Left ventricle myocardium inferior (tissue), 1 donor: ENCODE measurements around the gene CALN1. TPM values are rescaled to one million over a fixed set of nuclear protein-coding genes. Genes with fewer than 3 reads are reported as not detected.

ENCODE experiments used
- DNase-seq: peaks from one replicate; pipeline ENCODE4 v3.0.0-alpha.2; 2020
- H3K27ac ChIP-seq: fragments of 200-600 bp; replicated peaks from 2 replicates; pipeline ENCODE4 v1.8.0; 2021
- H3K27me3 ChIP-seq: fragments of 200-600 bp; 2 replicates; pipeline ENCODE4 v1.8.0; 2021; ENCODE audit warnings: low read depth
- H3K36me3 ChIP-seq: fragments of 200-600 bp; 2 replicates; pipeline ENCODE4 v1.8.0; 2021
- H3K4me1 ChIP-seq: fragments of 200-600 bp; 2 replicates; pipeline ENCODE4 v1.8.0; 2021
- H3K4me3 ChIP-seq: fragments of 200-600 bp; 2 replicates; pipeline ENCODE4 v1.8.0; 2021; ENCODE audit warnings: mild to moderate bottlenecking, moderate library complexity
- H3K9me3 ChIP-seq: fragments of 200-600 bp; replicated peaks from 2 replicates; pipeline ENCODE4 v1.8.0; 2021
- intact Hi-C: fragments of 100-400 bp; cut with micrococcal nuclease; formaldehyde crosslinking; loops from one replicate; pipeline ENCODE4 v1.11.0; 2022
- total RNA-seq: library from RNA; stranded (reverse); fragmentation: NEBNext Ultra II Directional; extraction: Animal tissue kit (Norgen Biotek cat#: 25700); gene quantifications from one replicate; pipeline ENCODE4 v1.2.1, GENCODE V29; 2021
- TF ChIP-seq, protein P1 (sequence below): fragments of 200-600 bp; IDR thresholded peaks from 2 replicates; pipeline ENCODE4 v1.8.0; 2021; ENCODE audit warnings: antibody characterized with exemption, mild to moderate bottlenecking, borderline replicate concordance
- donor health status: DM: no; HTN: yes; CAD: no; lungs with severe emphysema.

Gene CALN1
- total RNA-seq, 1 donor from 2014 or later, result not detected

- H3K27me3 ChIP-seq, result no peaks in the 10 kb centered on the region
- TF ChIP-seq, protein P1, sequence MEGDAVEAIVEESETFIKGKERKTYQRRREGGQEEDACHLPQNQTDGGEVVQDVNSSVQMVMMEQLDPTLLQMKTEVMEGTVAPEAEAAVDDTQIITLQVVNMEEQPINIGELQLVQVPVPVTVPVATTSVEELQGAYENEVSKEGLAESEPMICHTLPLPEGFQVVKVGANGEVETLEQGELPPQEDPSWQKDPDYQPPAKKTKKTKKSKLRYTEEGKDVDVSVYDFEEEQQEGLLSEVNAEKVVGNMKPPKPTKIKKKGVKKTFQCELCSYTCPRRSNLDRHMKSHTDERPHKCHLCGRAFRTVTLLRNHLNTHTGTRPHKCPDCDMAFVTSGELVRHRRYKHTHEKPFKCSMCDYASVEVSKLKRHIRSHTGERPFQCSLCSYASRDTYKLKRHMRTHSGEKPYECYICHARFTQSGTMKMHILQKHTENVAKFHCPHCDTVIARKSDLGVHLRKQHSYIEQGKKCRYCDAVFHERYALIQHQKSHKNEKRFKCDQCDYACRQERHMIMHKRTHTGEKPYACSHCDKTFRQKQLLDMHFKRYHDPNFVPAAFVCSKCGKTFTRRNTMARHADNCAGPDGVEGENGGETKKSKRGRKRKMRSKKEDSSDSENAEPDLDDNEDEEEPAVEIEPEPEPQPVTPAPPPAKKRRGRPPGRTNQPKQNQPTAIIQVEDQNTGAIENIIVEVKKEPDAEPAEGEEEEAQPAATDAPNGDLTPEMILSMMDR, result no peak
- intact Hi-C loops, result no loop called here
- H3K9me3 ChIP-seq, result peaks cover 25% of the 10 kb centered on the region
- H3K27ac ChIP-seq, result no peak overlapping the region
- H3K36me3 ChIP-seq, result no peaks in the 10 kb centered on the region
- no peak for DNase-seq
- no peaks in the 10 kb centered on the region for H3K4me1 ChIP-seq
- no peak overlapping the region for H3K4me3 ChIP-seq
These were observed 301.1 kb downstream of the CALN1 start for GRCh38 chr7:72111086-72111485.

DNA sequence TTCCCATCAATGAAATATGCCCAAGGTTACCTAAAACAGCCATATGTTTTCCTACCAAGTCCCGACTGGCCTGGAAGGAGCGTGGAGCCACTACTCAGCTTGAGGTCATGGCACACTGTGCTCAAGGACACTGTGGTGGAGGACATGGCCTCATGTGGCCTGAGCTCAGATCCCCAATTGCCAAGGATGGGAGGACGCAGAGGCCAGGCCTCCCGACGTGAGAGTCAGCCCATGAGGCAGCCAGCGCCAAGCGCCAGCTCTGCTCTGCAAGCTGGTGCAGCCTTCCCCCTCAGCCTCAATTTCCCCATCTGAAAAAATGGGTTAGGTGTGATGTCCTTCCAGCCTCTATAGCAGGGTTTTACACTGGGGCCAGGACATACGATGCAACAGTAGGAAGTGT is 302.6 kb downstream of the CALN1 start:
- intact Hi-C loops, result no loop called here
- no peaks in the 10 kb centered on the region for H3K27me3 ChIP-seq
- no peaks in the 10 kb centered on the region for H3K36me3 ChIP-seq
- TF ChIP-seq, protein P1, result no peak
- DNase-seq, result no peak
- no peaks in the 10 kb centered on the region for H3K4me1 ChIP-seq
- no peak overlapping the region for H3K27ac ChIP-seq
- H3K4me3 ChIP-seq, result no peak overlapping the region
- H3K9me3 ChIP-seq, result peaks cover 25% of the 10 kb centered on the region

DNA sequence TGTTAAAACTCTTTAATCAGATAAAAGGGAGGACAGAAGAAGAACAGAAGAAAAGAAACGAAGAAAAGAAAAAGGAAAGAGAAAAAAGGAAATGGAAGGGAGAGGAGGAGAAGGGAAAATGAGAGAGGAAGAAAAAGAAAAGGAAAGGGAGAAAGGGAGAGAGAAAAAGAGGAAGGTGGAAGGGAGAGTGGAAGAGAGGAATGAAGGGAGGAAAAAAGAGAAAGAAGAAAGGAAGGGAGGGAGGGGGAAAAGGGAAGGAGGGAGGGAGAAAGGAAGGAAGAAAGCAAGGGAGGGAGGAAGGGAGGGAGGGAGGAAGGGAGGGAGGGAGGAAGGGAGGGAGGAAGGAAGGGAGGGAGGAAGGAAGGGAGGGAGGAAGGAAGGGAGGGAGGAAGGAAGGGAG is 305.7 kb downstream of the CALN1 start:
- no peak for DNase-seq
- no peaks in the 10 kb centered on the region for H3K36me3 ChIP-seq
- H3K4me1 ChIP-seq, result no peaks in the 10 kb centered on the region
- intact Hi-C loops, result no loop called here
- H3K9me3 ChIP-seq, result peaks cover 25% of the 10 kb centered on the region
- no peak overlapping the region for H3K27ac ChIP-seq
- no peaks in the 10 kb centered on the region for H3K27me3 ChIP-seq
- TF ChIP-seq, protein P1, result no peak
- H3K4me3 ChIP-seq, result no peak overlapping the region

GRCh38 chr7:72101444-72101843 is 310.7 kb downstream of the CALN1 start:
- H3K27me3 ChIP-seq, result peaks cover 7% of the 10 kb centered on the region
- H3K36me3 ChIP-seq, result no peaks in the 10 kb centered on the region
- intact Hi-C loops, result no loop called here
- TF ChIP-seq, protein P1, result no peak
- H3K4me1 ChIP-seq, result no peaks in the 10 kb centered on the region
- no peak for DNase-seq
- H3K4me3 ChIP-seq, result no peak overlapping the region
- no peak overlapping the region for H3K27ac ChIP-seq
- no peaks in the 10 kb centered on the region for H3K9me3 ChIP-seq

DNA sequence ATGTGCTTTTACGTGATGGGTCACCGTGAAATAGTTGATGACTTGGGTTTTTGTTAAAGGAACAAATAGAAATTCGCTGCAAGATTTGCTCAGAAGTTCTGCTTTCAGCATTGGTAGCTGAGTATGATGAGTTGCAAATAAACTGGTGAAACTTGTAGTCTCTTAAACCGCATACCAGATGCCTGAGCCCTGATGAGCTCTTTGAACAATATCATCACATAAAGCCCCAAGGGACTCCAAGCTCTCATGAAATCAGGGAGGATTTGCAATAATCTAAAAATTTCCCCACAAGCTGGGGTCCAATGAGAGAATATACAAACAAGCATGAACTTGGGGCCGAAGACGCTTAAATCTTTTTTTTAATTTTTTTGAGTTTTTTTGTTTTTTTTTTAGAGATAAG is 312.4 kb downstream of the CALN1 start:
- Histone ChIP-seq H3K27ac (no peak overlapping the region), H3K36me3 (no peaks in the 10 kb centered on the region), H3K9me3 (no peaks in the 10 kb centered on the region), H3K4me1 (no peaks in the 10 kb centered on the region), H3K4me3 (no peak overlapping the region), H3K27me3 (peaks cover 7% of the 10 kb centered on the region)
- DNase-seq, result no peak
- intact Hi-C loops, result no loop called here
- TF ChIP-seq, protein P1, result no peak
